ENCODE measurements around the gene RUNX2.

DNA sequence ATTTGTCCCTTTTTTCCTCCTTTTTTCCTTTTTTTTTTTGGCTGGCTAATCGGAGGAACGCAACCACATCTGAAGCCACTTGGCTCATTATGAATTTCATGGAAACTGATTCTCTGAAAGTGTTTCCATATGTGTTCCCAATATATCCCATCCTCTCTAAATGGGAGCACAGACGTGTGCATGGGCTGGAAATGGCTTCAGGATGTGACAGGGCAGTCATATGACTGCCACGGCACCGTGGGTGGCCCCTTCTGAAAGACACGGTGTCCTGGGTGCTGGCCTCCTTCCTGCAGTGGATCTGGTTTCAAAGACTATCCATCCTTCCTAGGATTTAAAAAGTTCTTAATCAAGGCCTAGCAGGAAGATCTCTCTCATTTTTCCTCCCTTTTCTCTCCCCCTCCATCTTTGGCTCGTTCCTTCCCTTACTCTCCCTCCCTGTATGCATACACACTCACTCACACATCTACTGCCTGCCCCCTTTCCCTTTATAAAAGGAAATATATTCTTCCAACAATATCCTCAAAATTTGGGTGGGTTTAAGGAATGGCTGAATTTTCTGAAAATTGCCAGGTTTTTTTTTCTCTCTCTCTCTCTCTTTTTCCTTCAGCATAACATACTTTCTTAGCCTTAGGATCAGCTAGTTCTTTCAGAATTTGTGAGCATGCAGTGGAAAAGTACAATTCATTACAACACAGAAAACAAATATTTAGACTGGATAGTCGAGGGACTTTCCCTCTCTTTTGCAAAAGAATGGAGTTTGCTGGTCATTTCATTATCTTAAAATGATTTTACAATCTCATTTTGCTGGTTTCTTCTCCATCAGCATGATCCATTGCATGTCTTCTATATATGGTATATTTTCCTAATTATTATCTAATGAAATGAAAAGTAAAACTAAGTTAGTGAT is 210.8 kb downstream of the RUNX2 start:
- TF ChIP-seq, protein P1, sequence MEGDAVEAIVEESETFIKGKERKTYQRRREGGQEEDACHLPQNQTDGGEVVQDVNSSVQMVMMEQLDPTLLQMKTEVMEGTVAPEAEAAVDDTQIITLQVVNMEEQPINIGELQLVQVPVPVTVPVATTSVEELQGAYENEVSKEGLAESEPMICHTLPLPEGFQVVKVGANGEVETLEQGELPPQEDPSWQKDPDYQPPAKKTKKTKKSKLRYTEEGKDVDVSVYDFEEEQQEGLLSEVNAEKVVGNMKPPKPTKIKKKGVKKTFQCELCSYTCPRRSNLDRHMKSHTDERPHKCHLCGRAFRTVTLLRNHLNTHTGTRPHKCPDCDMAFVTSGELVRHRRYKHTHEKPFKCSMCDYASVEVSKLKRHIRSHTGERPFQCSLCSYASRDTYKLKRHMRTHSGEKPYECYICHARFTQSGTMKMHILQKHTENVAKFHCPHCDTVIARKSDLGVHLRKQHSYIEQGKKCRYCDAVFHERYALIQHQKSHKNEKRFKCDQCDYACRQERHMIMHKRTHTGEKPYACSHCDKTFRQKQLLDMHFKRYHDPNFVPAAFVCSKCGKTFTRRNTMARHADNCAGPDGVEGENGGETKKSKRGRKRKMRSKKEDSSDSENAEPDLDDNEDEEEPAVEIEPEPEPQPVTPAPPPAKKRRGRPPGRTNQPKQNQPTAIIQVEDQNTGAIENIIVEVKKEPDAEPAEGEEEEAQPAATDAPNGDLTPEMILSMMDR (IDR thresholded peaks at IDR 0.05): no peak
- no peak for TF ChIP-seq POLR2A (IDR thresholded peaks at IDR 0.05)

Measured in Peyer's patch (tissue), 4 donors.